ENCODE data around the gene PRPF19. TPM values are rescaled to one million over a fixed set of nuclear protein-coding genes. Genes with fewer than 3 reads are reported as not detected.

Gene PRPF19
- total and polyA plus RNA-seq, 2 of the 8 experiments (the other 6 are each of a cell fraction or from before 2014, with no cell fraction given), result 107 to 141 TPM

DNA sequence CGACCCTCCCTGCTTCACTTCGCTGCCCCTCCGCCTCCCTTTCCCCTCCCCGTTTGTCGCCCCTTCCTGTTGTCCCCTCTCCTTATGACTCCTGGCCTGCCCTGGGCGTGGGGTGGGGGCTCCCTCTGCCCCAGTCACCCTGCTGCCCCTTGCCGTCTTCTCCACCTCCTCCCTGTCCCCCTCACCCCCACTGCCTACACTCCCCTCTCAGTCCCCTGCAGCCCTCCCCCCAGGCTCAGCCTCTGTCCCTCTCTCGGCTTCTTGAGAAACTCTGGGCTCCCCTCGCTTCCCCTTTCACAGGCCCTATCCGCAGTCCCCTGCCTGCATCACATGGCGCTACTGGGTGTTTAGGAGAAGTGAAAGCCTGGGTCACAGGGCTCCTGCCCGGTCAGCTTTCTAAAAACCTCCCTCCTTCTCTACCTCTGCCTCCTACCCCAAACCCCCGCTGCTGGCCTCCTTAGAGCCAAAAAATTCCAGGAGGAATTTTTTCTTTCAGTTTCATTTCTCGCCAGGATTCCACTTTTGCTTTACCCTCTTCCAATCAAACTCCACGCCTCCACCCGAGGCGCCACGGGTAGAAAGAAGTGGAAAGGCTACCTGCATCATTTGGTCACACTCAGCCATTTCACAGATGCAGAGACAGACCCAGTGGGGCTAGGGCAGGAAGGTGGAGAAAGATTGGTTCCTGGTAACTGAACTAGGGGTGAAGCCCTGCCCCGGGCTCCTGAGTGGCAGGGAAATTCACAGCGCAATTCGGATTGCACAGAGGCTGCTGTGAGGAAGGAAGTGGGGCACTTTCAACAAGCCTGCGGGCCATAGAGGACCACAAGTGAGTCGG is 45.7 kb upstream of the PRPF19 start, which contains the start of gene SLC15A3 (continued):
- TF ChIP-seq GTF2F1 (IDR thresholded peaks at IDR 0.05; ENCODE audit: borderline replicate concordance, low read depth, low read length) (no peak), POLR2A (IDR thresholded peaks at IDR 0.05; ENCODE audit: control extremely low read depth in 1 of 2, low read depth in 2 of 2, low read length in 2 of 2) (no peak), MAFK (IDR thresholded peaks at IDR 0.05; ENCODE audit: low read depth, low read length) (no peak)
